Measurements from ENCODE around the gene SYP.
A peak's percentile ranks its signal among the peaks of the same experiment; 100 is the strongest.

The SYP gene

DNA sequence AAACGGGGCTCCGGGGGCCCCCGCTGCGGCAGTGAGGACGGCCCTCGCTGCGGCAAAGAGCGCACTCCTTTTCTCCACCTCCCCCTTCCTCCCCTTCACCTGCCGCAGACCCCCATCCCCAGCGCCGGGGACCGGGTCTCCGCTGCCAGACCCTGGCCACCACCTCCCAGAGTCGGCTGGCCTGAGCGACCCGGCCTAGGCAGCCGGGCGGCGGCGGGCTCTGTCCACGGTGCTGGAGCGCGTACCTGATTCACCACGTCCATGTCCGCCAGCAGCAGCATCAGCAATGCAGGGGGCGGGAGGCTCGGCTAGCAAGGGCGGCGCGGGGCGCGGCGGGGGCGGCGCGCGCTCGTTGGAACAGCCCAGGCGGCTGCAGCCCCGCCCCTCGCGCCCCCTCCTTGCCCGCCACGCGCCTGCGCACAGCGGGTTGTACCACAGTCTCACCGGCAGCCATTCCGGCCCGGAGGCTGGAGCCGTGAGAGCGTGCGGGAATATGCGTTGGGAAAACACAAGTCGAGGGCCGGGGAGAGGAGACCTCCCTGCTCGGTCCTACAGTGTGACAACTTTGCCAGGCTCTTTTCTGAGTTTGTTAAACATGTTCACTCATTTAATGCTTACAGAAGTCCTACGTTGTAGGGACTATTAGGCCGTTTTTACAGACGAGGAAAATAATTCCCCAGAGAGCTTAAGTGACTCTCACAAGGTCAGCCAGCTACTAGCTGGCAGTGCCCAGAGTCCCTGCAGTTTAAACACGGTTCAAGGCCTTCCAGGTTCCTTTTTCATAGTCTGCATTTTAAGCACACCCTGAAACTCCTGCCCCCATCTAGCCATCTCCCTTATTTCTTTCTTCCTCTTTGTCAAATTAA is at the start of gene SYP:
Gene SYP, minus strand, starts transcription at position 288 of the 866 bp plus-strand sequence. Its CDS starts 7 bp downstream, at position 281.
- peak; percentile 81 for DNase-seq

DNA sequence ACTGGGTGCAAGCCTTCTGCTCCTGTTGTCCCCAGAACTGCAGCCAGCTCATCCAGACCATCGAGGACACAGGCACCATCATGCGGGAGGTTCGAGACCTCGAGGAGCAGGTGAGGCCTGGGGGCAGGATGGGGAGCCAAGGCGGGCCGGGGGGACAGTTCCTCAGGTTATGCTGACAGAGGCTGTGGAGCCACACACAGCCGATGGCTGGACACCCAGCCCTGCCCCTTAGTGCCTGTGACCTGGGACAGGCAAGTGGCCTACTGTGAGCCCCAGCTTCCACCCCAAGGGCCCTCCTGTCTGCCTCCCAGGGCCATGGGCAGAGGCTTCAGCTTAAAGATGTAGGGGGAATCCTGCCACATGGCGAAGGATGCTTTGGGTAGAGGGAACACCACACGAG is 49.6 kb upstream of the SYP start:
- DNase-seq: no peak

DNA sequence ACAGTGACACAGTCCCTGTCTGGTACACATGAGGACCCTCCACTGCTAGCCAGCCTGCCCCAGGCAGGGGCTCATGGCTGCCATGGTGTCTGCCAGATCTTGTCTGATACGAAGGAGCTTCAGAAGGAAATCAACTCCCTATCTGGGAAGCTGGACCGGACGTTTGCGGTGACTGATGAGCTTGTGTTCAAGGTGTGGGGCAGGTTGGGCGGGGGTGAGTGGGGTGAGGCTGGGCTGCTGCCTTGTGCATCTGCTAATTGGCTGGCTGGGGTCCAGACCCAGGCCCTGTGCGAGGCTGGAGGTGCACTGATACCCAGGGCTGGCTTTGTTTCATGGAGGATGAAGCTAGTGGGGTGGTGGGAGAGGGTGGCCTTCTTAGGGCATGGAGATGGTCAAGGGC is 49.1 kb upstream of the SYP start:
- no peak for DNase-seq

DNA sequence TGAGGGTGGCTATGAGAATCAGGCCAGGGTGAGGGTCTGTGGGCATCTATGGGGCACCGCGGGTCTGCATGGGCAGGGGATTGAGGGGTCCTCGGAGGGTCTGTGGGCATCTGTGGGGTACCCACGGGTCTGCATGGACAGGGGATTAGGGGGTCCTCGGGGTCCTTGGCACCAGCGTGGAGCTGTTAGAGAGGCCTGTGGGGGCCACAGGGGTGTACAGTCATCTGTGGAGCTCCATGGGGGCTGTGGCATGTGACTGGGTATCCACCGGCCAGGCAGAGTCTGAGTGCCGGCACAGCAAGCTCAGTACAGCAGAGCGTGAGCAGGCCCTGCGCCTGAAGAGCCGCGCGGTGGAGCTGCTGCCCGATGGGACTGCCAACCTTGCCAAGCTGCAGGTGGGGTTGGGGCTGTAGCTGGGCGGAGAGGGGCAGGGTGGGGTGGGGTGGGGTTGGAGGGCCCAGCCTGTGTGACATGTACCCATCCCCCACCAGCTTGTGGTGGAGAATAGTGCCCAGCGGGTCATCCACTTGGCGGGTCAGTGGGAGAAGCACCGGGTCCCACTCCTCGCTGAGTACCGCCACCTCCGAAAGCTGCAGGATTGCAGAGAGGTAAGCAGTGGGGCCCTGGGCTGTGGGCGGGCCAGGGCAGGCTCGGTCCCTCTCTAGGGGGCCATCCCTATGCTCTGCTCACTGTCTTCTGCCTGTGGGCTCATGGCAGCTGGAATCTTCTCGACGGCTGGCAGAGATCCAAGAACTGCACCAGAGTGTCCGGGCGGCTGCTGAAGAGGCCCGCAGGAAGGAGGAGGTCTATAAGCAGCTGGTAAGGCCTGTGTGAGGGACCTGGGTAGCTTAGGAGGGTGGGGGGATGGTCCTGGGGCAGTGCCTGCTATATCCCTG is 48.2 kb upstream of the SYP start:
- no peak for DNase-seq

DNA sequence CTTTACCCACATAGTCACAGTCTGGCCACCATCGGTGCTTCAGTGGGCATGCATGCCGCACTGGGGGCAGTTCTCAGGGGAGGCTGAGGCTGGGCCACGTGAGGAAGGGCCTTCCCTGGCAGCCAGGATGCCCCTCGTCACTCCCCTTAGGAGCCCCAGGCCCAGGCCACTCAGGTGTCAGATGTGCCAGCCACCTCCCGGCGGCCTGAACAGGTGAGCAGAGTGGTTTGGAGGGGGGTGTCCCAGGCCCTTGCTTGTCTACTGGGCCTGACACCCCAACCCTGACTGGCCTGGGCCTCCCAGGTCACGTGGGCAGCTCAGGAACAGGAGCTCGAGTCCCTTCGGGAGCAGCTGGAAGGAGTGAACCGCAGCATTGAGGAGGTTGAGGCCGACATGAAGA is 47.4 kb upstream of the SYP start:
- no peak for DNase-seq

DNA sequence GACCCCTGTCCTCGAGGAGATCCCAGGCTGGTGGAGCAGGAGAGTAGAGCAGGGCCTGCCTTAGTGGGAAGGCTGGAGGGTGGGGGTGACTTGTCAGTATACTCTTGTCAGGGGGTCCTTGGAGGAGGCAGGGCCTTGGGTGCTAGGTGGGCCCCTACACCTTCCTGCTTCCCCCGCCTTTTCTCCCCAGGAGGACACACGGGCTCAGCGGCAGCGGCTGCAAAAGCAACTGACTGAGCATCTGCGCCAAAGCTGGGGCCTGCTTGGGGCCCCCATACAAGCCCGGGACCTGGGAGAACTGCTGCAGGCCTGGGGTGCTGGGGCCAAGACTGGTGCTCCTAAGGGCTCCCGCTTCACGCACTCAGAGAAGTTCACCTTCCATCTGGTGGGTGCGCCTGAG is 46.5 kb upstream of the SYP start:
- no peak for DNase-seq

DNA sequence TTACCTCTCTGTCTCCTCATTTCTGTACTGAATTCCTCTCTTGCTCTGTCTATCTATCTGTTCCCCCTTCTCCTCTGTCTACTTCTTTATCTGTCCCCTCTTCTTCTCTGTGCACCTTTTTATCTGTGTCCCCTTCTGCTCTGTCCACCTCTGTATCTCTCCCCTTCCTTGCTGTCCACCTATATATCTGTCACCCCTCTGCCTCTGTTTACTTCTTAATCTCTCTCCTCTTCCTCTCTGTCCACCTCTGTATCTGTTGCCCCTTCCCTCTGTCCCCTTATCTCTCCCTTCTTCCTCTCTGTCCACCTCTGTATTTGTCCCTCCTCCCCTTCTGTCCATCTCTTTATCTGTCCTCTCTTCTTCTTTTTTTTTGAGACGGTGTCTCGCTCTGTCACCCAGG is 44.2 kb upstream of the SYP start:
- no peak for DNase-seq

DNA sequence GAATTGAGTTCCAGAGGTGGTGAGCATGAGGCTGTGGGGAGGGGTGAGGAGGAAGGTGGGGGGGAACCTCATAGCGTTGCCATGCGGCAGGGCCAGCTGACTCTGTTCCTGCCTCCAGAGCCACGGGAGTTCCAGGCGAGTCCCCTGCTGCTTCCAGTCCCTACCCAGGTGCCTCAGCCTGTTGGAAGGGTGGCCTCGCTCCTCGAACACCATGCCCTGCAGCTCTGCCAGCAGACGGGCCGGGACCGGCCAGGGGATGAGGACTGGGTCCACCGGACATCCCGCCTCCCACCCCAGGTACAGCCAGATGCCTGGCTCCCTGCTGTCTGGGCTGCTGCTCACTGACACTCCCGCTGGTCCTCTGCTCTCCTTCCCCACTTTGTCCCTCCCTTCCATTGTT is 43.2 kb upstream of the SYP start:
- no peak for DNase-seq

DNA sequence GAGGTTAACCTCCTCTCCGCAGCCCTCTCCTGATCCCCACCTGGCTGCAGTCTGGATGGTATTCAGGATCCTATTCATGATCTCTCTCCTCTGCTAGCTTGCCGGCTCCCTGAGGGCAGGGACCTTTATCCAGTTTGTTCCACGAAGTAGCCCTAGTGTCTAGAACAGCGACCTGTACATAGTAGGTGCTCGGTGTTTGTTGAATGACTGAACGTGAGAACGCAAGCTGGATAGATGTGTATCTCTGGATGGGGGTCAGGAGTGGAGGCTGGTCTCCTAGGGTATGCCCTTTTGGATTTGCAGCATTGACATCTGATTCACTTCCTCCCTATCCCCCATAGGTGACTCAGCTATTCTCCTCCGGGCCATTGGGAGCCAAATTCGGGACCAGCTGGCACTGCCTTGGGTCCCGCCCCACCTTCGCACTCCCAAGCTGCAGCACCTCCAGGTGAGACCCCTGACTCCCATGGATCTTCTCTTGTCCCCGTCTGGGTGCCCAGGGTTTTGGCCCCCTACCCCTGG is 42.6 kb upstream of the SYP start:
- DNase-seq: peak; percentile 13

DNA sequence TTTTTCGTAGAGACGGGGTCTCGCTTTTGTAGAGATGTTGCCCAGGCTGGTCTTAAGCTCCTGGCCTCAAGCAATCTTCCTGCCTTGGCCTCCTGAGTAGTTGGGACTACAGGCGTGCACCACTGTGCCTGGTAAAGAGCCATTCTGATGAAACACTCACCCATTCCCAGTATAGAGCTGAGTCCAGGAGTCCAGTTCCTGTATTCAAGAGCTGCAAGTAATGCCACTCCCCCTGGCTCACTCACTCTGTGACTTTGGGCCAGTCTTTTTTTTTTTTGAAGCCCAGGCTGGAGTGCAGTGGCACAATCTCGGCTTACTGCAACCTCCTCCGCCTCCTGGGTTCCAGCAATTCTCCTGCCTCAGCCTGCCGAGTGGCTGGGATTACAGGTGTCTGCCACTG is 38.7 kb upstream of the SYP start:
- DNase-seq: no peak

DNA sequence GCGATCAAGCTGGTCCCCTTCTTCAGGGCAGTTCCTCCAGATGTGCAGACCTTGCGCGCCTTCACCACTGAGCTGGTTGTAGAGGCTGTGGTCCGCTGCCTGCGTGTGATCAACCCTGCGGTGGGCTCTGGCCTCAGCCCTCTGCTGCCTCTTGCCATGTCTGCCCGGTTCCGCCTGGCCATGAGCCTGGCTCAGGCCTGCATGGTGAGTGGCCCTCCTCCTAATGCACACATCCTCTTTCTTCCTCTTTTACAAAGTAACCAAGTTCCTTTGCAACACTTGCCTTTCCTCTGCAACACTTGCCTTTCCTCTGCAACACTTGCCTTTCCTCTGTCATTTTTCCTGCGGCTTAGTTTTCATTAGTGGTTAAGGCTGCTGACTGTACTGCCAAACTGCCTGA is 37.1 kb upstream of the SYP start:
- no peak for DNase-seq

DNA sequence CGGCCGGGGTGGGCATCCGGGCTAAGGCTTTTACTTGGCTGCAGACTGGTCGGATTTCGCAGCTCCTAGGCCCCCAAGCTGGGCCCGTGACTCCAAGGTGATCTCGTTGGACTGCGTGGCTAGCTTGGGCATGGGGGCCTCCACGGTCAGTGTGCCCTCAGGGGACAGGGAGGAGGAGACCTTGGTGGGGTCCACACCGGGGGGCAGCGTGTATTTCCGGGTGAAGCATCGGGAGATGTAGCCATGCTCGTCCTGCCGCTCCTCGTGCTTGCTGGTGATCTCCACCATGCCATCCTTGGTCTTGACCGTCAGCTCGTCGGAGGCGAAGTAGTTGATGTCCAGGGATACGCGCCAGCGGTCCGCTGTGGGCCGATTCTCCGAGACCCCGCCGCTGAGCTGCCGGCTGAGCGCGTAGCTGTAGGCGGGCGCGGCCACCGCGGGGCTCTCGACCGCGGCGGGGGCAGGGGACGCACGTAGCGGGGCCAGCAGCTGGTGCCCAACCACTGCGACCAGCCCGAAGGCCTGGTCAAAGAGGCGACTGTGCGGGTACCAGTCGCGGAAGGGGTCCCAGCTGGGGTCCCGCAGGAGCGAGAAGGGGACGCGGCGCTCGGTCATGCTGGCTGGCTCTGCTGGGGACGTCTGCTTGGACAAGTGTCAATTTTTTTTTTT is 34.0 kb upstream of the SYP start:
- DNase-seq: no peak

DNA sequence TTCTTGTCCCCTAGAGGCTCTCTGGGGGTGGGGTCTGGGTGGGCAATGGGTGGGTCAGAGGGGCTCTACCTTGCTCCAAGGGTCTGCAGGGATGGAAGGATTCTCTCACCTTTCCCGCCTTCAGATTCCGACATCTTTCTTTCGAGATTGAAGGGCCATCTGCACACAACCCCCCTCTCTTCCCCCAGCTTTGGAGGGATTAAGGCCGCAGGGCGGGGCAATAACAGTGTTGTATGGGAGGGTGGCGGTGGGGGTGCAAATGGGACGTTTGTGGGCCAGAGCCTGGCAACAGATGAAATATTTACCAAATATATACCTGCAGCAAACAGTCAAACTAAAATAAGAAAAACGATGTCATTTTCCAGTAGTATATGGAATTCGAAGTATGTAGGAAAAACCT is 33.2 kb upstream of the SYP start, which contains the start of gene CACNA1F:
Gene CACNA1F, minus strand, starts transcription at position 165 of the 400 bp plus-strand sequence. Its CDS starts 31 bp downstream, at position 134.
- no peak for DNase-seq

DNA sequence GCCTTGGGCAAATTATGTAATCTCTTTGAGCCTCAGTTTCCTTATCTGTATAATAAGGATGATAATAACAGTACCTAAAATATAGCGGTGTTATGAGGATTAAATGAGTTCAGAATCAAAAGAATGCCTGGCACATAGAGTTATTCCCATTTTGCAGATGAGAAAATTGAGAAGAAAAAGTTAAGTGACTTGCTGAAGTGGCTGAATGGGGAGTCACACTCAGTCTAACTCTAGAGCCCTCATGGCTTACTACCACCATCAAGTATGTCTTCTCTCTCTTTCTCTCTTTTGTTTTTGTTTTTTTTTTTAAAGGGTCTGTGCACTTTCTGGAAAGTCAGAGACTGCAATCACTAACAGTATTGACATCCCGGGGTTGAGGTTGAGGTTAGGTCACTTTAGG is 32.5 kb upstream of the SYP start:
- DNase-seq: no peak

DNA sequence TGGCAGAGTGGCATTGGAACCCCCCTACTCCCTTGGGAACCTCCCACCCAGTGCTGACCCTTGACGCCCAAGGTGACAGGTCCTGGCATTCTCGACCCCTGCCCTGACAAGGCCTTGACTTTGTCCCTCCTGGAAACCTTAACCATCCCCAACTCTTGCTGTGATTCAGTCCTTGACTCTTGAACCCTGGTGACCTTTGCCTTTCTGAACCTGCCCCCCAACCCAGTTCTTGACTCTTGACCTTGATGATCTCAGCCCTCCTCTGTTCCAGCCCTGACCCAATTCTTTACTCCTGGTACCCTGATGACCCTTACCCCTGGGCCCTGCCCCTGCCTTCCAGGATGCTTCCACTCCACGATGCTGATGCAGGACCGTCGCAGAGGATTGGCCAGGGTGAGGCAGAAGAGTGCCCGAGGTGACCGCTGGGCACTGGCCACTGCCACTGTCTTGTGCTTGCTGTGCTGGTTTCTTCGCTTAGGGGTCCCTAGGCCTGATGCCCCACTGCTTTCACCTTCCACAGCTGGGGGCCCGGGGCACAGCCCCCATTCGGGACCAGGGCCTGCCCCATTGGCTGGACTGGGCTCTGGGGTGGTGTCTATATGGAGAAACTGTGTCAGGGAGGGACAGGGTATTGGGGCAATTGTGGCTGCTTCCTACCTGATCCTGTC is 31.5 kb upstream of the SYP start:
- no peak for DNase-seq

DNA sequence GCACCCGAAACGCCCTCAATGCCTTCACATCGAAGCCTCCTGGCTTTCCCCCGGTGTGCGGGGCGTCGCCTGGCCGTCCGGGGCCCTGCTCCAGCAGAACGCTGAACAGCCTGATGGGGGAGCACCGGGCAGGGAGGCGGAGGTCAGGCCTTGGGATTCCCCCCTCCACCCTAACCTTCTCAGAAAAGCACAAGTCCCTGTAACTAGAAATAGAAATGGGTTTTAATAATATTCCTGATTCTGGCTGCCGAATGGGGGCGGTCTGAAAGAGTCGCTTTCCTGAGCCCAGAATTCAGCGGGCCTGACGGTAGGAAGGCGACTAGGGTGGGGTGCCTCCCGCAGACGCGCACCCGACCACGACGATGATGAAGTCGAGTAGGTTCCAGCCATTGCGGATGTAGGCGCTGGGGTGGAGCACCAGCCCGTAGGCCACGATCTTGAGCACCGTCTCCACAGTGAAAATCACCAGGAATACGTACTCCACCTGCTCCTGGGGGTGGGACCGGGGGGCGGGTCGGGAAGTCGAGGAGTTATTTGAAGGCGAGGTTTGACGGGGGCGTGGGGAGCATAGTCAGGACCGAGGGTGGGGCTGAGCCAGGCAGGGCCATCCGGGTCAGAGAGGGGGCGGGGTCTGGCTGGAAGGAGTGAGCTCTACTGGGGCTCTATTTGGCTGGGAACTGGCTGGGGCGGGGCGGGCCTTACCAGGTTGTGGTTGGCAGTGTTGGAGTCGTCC is 30.7 kb upstream of the SYP start:
- no peak for DNase-seq

DNA sequence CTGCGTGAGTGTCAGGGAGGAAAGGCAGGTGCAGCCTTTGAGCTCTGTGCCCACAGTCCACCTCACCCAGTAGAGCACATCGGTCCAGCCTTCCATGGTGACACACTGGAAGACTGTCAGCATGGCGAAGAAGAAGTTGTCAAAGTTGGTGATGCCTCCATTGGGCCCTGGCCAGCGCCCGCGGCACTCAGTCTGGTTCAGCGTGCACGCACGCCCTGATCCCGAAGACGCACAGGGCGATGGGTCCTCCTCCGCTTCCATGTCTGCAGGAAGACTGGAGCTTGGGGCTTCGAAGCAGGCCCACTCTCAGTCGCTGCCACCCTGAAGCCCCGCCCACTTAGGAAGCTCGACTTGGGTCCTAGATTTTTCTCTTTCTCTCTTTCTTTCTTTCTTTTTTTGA is 28.2 kb upstream of the SYP start:
- DNase-seq: no peak

DNA sequence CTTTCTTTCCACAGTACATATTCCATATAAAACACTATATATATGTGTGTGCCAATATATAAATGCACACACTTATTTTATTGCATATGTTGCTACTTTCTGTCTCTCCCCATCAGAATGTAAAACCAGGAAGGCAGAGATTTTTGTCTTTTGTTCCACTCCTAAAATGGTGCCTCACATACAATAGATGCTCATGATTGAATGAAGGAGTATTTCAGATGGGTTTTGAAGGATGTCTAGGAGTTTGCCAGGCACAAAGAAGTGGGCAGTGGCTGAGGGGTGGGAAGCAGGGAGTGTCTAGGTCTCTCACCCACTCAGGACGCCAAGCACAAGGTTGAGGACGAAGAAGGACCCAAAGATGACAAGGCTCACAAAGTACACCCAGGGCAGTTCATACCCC is 27.7 kb upstream of the SYP start:
- no peak for DNase-seq

DNA sequence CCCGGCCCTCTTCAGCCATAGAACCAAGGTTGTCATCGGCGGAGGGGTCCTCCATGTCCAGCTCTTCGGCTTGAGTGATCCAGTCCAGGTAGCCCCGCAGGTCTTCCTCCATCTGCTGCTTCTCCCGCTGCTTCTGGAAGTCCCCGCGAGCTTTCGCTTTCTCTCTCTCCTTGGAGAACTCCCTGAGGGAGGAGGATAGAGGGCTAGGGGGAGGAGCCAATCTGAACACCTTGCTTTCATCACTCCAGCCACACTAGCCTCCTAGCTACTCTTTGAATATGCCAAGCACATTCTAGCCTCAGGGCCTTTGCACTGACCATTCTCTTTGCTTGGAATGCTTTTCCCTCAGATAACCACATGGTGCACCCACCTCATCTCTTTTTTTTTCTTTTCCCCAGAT is 27.0 kb upstream of the SYP start:
- no peak for DNase-seq

DNA sequence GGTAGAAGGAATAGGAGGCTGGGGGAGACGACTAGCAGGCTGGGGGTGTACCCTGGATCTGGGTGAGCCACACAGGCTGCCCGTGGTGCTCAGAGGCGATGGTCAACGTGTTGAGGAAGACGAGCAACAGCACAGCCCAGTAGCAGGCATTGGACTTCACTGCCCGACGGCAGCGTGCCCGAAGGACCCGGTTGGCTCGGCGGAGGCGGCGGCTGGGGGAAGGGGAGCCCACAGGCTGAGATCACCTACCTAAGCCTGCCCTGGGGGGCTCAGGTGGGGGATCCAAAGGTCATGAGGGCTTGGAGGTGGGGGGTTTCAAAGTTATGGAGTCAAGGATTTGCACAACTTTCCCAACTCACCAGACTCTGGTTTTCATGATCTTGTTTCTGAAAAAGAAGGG is 25.9 kb upstream of the SYP start:
- no peak for DNase-seq

DNA sequence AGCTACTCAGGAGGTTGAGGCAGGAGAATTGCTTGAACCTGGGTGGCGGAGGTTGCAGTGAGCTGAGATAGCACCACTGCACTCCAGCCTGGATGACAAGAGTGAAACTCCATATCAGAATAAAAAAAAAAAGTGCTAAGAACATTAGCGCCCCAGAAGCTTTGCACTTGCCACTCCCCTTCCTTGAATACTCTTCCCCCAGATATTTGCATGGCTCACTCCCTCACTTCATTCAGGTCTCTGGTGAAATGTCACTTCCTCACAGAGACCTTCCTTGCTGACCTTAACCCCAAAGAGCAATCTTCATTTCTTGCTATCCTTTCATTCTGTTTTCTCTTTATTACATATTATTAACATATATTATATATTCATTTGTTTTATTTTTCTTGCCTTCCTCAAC is 21.9 kb upstream of the SYP start:
- no peak for DNase-seq

DNA sequence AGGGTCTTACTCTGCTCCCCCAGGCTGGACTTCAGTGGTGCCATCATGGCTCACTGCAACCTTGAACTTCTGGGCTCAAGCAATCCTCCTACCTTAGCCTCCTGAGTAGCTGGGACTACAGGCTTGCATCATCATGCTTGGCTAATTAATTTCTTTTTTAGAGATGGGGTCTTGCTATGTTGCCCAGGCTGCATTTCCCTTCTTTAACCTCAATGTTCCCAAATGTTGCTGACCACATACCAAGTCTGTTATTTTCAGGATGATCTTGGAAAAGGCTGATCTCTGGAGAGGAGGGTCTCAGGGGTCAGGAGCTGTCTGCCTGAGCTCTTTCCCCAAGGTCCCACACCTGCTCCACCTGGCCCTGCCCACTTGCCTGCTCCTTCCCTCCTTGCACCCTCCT is 20.1 kb upstream of the SYP start:
- DNase-seq: no peak

Measured in EL (cell line).